Measurements from ENCODE around the gene WDR64. TPM values are rescaled to one million over a fixed set of nuclear protein-coding genes. Genes with fewer than 3 reads are reported as not detected.

Gene WDR64
- total and polyA plus RNA-seq, 2 of the 4 experiments (the other 2 are of a cell fraction) = not detected

- in situ Hi-C loops (cut with MboI; ENCODE audit: low sequenced_read_pairs) (no loop called here), intact Hi-C loops (cut with micrococcal nuclease) (no loop called here), dilution Hi-C loops (cut with HindIII; ENCODE audit: low sequenced_read_pairs, unreplicated experiment) (no loop called here)
- no peak overlapping the region for H2BK5ac ChIP-seq (ENCODE audit: low read depth, low read length, poor library complexity, severe bottlenecking)
- no peak overlapping the region for H4K5ac ChIP-seq (ENCODE audit: low read depth, low read length)
- H2BK15ac ChIP-seq (ENCODE audit: low read depth, low read length) = no peak overlapping the region
- no peaks in the 10 kb centered on the region for H3K9me1 ChIP-seq (ENCODE audit: insufficient read depth, low read length)
- H2AK5ac ChIP-seq (ENCODE audit: low read depth, low read length) = no peak overlapping the region
- DNase-seq (no peak), ATAC-seq (ENCODE audit: low read depth) (no peak)
- H3K18ac ChIP-seq (ENCODE audit: low read depth, low read length) = no peak overlapping the region
- no peak overlapping the region for H3K56ac ChIP-seq (ENCODE audit: extremely low read depth, insufficient read depth, low read length)
- H3K4me3 ChIP-seq (ENCODE audit: insufficient read depth, low read depth, low read length) = no peak overlapping the region
- H3K4me2 ChIP-seq (ENCODE audit: low read depth, low read length) = no peak overlapping the region
- H4K91ac ChIP-seq (ENCODE audit: insufficient read depth, low read depth, low read length) = no peak overlapping the region
- POLR2A ChIA-PET (ENCODE audit: unreplicated experiment) = no interaction called here
- no peak overlapping the region for H3K9ac ChIP-seq (ENCODE audit: low read depth, low read length)
- WGBS, 2 experiments (ENCODE audit: extremely low coverage in 2 of 2, insufficient read length in 1 of 2) = no CpG with 5 or more reads among the region's 4 CpGs
- H3K4ac ChIP-seq (ENCODE audit: low read depth, low read length) = no peak overlapping the region
- no peak overlapping the region for H3K23ac ChIP-seq (ENCODE audit: low read depth, low read length)
- H3K79me1 ChIP-seq (ENCODE audit: low read depth in 1 of 2, low read length in 2 of 2) = no peaks in the 10 kb centered on the region
- no peak overlapping the region for H2BK20ac ChIP-seq (ENCODE audit: low read depth, low read length)
- no peaks in the 10 kb centered on the region for H3K9me3 ChIP-seq (ENCODE audit: control insufficient read depth, insufficient read depth, low read length)
- no peak overlapping the region for H2AFZ ChIP-seq (replicated peaks; ENCODE audit: low read length, poor library complexity)
- no peak overlapping the region for H3K14ac ChIP-seq (replicated peaks; ENCODE audit: low read depth, low read length)
- no peaks in the 10 kb centered on the region for H3K4me1 ChIP-seq (ENCODE audit: control insufficient read depth, insufficient read depth, low read length)
- no peak overlapping the region for H2BK120ac ChIP-seq (ENCODE audit: low read depth, low read length)
- no peak for TF ChIP-seq POLR2A (IDR thresholded peaks at IDR 0.05; ENCODE audit: low read depth, low read length)
- no peak for TF ChIP-seq RFX5 (IDR thresholded peaks at IDR 0.05; ENCODE audit: low read depth, low read length)
- no peak for TF ChIP-seq USF2 (IDR thresholded peaks at IDR 0.05; ENCODE audit: low read depth, low read length)
- TF ChIP-seq FOS (IDR thresholded peaks at IDR 0.05; ENCODE audit: low read depth, low read length) = no peak
- TF ChIP-seq CHD1 (IDR thresholded peaks at IDR 0.05; ENCODE audit: low read depth, low read length) = no peak
- no peak for TF ChIP-seq MAFK (IDR thresholded peaks at IDR 0.05; ENCODE audit: low read depth, low read length)
- TF ChIP-seq NFE2L2 (IDR thresholded peaks at IDR 0.05; ENCODE audit: low read depth, low read length) = no peak
- no peak for TF ChIP-seq MXI1 (IDR thresholded peaks at IDR 0.05; ENCODE audit: borderline replicate concordance, low read depth, low read length)
- no peak for TF ChIP-seq RAD21 (IDR thresholded peaks at IDR 0.05; ENCODE audit: low read length)
- no peak for TF ChIP-seq CTCF (conservative IDR thresholded peaks at IDR 0.05; ENCODE audit: low read depth, low read length)
- TF ChIP-seq MAZ (IDR thresholded peaks at IDR 0.05; ENCODE audit: borderline replicate concordance, low read depth, low read length) = no peak
- no peak for TF ChIP-seq ELK1 (IDR thresholded peaks at IDR 0.05; ENCODE audit: borderline replicate concordance, low read depth, low read length)
- no peak for TF ChIP-seq SMC3 (IDR thresholded peaks at IDR 0.05; ENCODE audit: low read depth, low read length)
- no peaks in the 10 kb centered on the region for H3K36me3 ChIP-seq (ENCODE audit: control insufficient read depth, insufficient read depth, low read length)
- H3K27me3 ChIP-seq (ENCODE audit: control insufficient read depth, insufficient read depth, low read length) = peaks cover 3% of the 10 kb centered on the region
- no peak overlapping the region for H3K27ac ChIP-seq (ENCODE audit: insufficient read depth, low read length)
- no peak overlapping the region for H4K8ac ChIP-seq (ENCODE audit: low read depth in 2 of 2, low read length in 2 of 2)
- no peaks in the 10 kb centered on the region for H4K20me1 ChIP-seq (ENCODE audit: insufficient read depth, low read length)
- CTCF ChIA-PET = no interaction called here
- BruUV-seq (replicated peaks) = no TSS peak
- no peak overlapping the region for H2AK9ac ChIP-seq (replicated peaks; ENCODE audit: low read depth, low read length, poor library complexity)
Observed at GRCh38 chr1:241765390-241765789, 113.3 kb downstream of the WDR64 start.
